SW480 (cell line): ENCODE data around the gene GOT1.

Experiments
- DNase-seq: peaks from one replicate; pipeline ENCODE4 v3.0.0-alpha.2; 2016; ENCODE audit warnings: low spot score

GOT1 gene

GRCh38 chr10:99358101-99358500 lies 72.3 kb downstream of the GOT1 start:
- DNase-seq = no peak

GRCh38 chr10:99357691-99358090 lies 72.7 kb downstream of the GOT1 start:
- no peak for DNase-seq

GRCh38 chr10:99353182-99353581 lies 77.2 kb downstream of the GOT1 start:
- DNase-seq = no peak

- no peak for DNase-seq
These were observed 82.8 kb downstream of the GOT1 start for GRCh38 chr10:99347672-99348071.
